Measurements from ENCODE around the gene C10orf95.

C10orf95 gene

GRCh38 chr10:102434394-102435132, 16.8 kb downstream of the C10orf95 start:
- no peak for DNase-seq (ENCODE audit: low read depth)

DNA sequence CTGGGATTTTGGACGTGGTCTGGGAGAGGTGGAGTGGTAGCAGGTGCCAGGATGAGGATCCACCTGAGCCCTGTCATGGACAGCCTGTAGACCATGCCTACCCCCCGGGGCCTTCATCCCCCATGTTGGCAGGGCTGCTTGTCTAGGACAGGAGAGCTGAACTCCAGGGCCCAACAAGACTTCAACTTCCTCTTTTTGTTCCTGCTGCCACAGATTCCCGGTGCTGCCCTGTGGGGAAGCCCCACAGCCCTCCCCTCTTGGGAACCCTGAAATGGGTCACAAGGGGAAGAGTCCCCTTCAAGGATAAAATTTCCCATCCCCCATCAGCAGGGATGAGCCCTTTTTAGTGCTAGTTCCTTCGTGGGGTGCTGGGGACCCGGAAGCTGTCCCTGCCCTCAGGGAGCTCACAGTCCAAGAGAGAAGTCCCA, 17.7 kb downstream of the C10orf95 start:
- DNase-seq (ENCODE audit: low read depth): no peak

DNA sequence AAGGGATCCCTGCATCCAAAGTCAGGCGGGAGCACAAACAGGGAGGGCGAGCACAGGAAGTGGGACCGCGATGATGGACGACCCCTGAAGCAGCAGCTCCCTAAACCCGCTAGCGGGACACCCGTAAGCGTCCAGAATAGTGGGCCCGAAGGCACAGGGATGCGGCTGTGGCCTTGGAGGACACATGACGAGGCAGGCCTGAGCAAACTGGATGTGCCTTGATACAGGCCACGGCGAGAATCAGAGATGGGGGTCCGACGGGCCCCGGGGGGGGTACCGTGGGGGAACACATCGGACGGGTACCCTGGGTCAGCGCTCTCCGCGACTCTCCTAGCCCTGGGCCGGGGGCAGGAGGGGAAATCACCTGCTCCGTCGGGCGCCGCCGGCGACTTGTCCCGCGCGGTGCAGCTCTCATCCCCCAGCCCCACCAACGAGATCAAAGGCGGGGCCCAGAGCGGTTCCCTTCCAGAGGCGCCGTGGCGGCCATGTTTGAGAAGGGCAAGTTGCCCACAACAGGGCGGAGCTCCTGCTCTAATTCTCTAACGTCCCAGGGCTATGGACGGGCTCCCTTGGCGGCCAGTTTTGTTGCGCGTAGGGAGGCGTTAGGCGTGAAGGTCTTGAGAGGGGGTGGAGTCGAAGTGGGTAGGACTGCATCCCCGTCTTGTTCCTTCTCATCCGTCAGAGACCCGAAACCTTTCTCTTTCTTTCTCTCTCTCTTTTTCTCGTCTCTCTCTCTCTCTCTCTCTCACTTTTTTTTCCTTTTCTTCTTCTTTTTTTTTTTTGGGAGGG, 19.0 kb downstream of the C10orf95 start, which contains the start of gene CUEDC2:
Gene CUEDC2, minus strand, starts transcription at position 413 of the 789 bp plus-strand sequence. CDS start 7,386 bp downstream, outside the sequence.
- DNase-seq (ENCODE audit: low read depth): peak; percentile 94

- no peak for DNase-seq (ENCODE audit: low read depth)
These were observed 19.8 kb downstream of the C10orf95 start for GRCh38 chr10:102431452-102432124.

DNA sequence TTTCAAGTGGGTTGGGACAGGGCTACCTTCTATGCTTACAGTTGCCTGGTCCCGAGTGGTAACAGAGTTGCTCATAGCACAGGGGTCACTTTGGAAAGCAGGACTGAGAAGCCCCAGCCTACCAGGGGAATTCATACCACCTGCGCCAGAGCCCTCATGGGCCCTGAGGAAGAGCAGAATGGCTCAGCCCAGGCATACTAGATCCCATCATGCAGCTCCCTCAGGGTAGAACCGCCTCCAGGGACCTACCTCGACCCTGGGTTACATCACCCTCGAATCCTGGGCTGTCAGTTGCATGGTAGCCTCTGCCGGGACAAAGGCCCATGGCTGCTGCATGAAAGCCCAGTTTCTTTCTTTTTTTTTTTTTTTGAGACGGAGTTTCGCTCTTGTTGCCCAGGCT, 21.9 kb downstream of the C10orf95 start:
- no peak for DNase-seq (ENCODE audit: low read depth)

DNA sequence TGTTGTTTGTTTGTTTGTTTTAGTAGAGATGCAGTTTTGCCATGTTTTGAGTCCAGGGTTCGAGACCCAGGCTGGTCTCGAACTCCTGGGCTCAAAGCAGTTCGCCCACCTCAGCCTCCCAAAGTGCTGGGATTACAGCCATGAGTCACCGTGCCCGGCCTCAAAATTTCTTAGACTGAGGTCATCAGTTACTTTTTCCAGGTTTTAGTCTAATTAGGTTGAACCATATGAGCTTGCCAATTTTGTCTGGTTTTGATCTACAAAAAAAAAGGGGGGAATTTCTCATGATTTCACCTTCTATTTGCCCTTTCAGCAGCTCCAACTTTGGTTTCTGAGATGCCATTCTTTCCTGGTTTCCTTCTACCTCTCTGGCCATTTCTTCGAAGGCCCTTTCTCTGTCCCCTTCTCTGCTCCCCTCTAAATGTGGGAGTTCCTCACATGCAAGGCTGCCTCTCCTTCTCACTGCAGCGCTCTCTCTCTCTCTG, 24.5 kb downstream of the C10orf95 start:
- no peak for DNase-seq (ENCODE audit: low read depth)

GRCh38 chr10:102425444-102425843, 25.9 kb downstream of the C10orf95 start:
- DNase-seq (ENCODE audit: low read depth): no peak

DNA sequence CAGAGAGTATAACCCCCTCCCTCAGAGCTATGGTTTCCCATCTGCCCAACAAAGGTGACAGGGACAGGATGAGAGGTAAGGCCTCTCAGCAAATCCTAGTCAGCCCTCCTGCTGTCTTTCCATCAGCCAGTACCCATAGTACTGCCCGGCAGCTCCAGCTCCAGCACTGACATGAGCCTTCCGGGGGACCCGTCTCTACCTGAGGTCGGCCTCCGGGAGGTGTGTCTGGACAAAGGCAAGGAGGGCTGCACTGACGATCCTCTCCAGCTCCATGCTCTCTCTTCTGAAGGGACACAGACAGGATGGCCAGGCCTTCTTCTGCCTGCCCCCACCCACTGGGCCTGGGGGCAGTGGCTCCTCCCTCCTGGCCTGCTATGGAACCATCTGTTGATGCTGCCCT, 26.4 kb downstream of the C10orf95 start:
- no peak for DNase-seq (ENCODE audit: low read depth)

- DNase-seq (ENCODE audit: low read depth): no peak
These were observed 27.2 kb downstream of the C10orf95 start for GRCh38 chr10:102424145-102424544.

DNA sequence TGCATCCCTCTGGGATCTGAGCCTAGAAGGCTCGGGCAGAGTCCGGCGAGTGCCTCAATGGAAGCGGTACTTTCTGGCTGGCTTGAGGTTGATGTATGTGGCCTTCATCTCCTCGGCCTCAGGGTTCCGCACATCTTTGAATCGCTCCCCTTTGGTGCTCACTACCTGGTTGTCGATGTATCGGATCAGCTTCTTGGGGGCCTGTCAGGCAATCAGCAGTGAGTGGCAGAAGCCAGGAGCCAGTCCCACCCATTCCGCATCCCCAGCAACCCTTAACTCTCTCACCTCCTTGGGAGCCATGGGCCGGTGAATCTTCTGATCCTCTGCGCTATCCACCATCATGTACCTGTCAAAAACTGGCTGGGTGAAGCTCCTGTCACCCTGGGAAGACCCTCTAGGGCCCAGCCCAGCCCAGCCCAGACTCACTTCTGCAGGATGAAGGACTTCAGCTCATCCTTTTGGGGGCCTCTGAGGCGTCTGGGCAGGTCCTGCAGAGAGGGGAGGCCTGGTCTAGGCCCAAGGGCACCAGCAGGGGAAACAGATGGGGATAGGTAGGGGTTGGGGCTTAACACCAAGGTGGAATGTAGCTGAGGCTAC, 27.9 kb downstream of the C10orf95 start:
- DNase-seq (ENCODE audit: low read depth): no peak

- DNase-seq (ENCODE audit: low read depth): no peak
These were observed 28.7 kb downstream of the C10orf95 start for GRCh38 chr10:102422545-102423129.

GRCh38 chr10:102421757-102422512, 29.4 kb downstream of the C10orf95 start:
- DNase-seq (ENCODE audit: low read depth): no peak

GRCh38 chr10:102421507-102421756, 29.9 kb downstream of the C10orf95 start:
- DNase-seq (ENCODE audit: low read depth): no peak

DNA sequence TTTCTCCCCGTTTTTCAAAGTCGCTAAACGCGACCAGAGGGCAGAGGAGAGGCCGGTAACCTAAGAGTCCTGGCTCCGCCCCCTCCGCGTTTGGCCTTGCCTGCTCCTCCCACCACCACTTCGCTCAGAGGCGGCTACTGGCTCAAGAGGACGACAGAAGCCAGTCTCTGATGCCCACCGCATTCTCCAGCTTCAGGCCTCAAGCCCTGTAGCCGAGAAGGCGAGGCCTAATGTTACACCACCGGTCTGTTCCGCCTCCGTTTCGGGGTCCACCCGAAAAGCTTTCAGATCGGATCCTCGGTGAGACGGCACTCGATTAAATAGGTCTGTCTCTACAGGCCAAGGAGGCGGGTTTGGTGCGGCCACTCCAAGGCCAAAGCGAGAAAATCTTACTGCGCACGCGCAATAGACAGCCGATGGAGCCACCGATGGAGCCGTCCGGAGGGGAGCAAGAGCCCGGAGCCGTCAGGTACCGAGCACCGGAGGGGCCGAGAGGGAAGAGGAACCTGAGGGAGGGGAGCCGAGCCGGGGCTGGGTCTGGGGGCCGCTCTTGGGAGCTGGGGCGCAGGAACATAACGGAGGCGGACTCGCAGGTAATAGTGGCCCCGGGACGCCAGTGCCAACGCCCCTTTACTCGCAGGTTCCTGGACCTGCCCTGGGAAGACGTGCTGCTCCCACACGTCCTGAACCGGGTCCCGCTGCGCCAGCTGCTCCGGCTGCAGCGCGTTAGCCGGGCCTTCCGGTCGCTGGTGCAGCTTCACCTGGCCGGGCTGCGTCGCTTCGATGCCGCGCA, 30.4 kb downstream of the C10orf95 start, which contains the start of gene FBXL15:
Gene FBXL15, plus strand, starts transcription at position 123 of the 793 bp plus-strand sequence. Its CDS starts 294 bp downstream, at position 417.
- peak; percentile 92 for DNase-seq (ENCODE audit: low read depth)

- no peak for DNase-seq (ENCODE audit: low read depth)
These were observed 31.1 kb downstream of the C10orf95 start for GRCh38 chr10:102420181-102420713.

- DNase-seq (ENCODE audit: low read depth): no peak
These were observed 31.8 kb downstream of the C10orf95 start for GRCh38 chr10:102419269-102420180.

GRCh38 chr10:102418622-102419268, 32.6 kb downstream of the C10orf95 start, which contains the start of gene PSD:
Gene PSD, minus strand, starts transcription at chr10:102418785. Its CDS starts 1,747 bp downstream, at chr10:102417038.
- DNase-seq (ENCODE audit: low read depth): no peak

GRCh38 chr10:102416695-102417094, 34.6 kb downstream of the C10orf95 start:
- DNase-seq (ENCODE audit: low read depth): no peak

All from stimulated activated CD8-positive, alpha-beta memory T cell treated with anti-CD3 and anti-CD28 coated beads, Interleukin-15, amount 100 ng/mL, for 24 hours (primary cell).